Fibroblast of skin of right quadriceps (primary cell): ENCODE results near the gene USP15.
"Not testable (repeated sequence)": the region's sequence is repeated elsewhere in the genome, so short reads cannot be mapped to it uniquely, and the experiment has no call there.

Source experiments
- DNase-seq: peaks from one replicate; pipeline ENCODE4 v3.0.0-alpha.2; 2013

Gene USP15

DNA sequence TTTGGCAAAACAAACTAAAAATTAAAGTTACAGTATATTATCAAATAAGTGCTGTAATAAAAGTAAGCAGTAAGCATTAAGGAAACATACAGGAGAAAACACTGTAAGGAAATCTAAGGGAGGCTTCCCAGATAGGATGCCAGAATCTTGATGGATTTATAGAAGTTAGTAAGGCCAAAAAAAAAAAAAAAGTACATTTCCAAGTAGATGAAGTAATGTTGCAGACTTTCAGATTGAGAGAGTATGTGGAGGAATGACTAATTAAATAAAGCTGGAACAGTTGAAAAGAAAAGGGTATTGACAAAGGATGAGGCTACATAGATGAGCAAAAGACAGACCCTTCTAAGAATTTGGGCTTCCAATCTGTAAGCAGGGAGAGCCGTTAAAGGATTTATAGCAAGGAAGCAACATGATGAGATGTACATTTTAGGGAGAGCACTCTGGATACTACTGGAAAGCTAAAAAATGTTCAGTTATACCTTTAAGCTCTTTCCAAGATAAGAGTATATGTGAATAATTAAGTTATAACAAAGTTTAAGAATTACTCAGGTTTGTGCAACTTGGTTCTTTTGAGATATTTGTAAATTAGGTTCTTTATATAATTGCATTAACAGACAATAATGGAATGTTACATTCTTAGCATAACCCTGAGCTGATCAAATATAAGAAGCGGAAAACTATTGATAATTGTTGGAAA, 119.0 kb downstream of the USP15 start:
- peak; percentile 34 for DNase-seq

GRCh38 chr12:62379723-62380045, 119.5 kb downstream of the USP15 start:
- no peak for DNase-seq

DNA sequence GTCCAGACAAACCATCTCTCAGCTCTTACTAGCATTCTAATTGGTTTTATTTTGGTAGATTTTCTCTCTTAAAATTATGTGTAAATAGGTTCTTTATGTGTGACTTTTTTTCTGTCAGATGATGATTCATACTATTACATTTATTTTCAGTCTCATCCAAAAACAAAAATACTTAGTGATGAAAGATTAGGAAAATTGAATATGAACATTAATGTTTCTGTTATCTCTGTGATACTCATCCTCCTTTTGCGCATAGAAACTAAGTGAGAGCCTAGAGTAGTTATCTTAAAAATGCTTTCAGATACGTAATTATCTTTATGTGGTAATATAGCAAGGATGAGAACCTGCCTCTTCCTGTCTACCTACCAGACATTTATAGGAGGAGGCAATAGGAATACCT, 122.3 kb downstream of the USP15 start:
- DNase-seq, result no peak

DNA sequence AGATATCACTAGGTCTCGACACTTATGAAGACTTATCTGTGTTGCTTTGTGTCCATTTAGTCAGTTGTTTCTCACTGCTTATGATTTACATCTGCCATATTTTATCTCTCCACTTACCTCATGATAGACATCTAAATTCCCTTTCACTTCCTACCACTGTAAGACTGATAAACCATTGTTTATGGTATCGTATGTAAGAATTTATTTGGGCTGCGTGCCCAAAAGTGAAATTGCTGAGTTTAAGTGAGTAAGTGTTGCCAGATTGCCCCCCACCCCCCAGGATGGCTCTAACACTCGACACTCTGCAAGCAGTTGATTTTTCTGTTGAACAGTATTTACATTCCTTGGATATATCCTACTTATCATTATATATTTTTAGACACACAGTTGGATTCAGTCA, 136.5 kb downstream of the USP15 start:
- peak; percentile 39 for DNase-seq

GRCh38 chr12:62400135-62400534, 139.9 kb downstream of the USP15 start:
- DNase-seq, result no peak

- no peak for DNase-seq
Measured at GRCh38 chr12:62401631-62402030, 141.4 kb downstream of the USP15 start.

DNA sequence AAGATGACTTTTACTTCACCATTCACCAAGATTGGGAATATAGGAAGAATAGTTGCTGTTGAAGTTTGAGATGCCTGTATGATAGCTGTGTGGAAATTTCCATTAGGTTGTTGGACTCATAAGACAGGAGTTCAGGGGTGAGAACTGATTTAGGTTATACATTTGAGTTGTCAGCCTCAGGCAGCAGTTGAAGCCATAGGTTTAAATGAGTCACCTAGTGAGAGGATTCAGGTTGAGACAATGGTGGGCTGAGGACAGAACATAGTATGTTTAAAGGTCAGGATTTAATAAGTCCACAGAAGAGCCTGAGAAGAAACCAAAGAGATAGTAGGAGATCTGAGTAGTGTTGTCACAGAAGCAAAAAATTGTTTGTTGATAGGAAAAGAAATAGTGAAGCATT, 142.8 kb downstream of the USP15 start:
- DNase-seq, result no peak

GRCh38 chr12:62407587-62407986, 147.4 kb downstream of the USP15 start:
- no peak for DNase-seq

DNA sequence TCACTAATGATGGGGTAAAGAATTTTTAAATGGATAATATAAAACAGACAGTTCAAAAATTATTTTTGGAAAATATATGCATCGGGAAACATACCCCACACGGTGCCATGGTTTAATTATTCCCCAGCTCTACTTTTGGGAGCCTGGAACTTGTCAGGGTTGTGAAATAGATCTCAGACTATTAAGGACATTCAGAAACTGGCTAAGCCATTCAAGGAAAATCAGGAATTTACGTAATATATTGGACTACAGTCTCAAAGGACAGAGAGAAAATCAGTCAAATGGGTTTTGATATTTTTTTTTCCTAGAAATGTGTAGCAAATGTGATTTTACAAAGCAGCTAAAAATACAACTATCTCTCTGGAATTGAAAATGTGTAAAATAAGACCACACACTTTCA, 148.9 kb downstream of the USP15 start:
- DNase-seq, result no peak

DNA sequence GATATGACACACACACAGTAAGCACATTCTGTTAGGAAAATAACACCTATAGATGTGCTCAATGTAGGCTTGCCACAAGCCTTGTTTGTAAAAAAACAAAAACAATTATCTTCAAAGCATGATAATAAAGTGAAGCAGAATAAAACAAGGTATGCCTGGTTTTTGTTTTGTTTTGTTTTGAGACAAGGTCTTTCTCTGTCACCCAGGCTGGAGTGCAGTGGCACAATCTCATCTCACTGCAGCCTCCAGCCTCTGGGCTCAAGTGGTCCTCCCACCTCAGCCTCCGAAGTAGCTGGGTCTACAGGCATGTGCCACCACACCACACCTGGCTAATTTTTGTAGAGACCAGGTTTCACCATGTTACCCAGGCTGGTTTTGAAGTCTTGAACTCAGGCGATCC, 154.0 kb downstream of the USP15 start:
- no peak for DNase-seq

- DNase-seq, result peak; percentile 3
Measured at GRCh38 chr12:62426089-62426488, 165.9 kb downstream of the USP15 start.

- DNase-seq, result no peak
Measured at GRCh38 chr12:62429457-62429856, 169.3 kb downstream of the USP15 start.

DNA sequence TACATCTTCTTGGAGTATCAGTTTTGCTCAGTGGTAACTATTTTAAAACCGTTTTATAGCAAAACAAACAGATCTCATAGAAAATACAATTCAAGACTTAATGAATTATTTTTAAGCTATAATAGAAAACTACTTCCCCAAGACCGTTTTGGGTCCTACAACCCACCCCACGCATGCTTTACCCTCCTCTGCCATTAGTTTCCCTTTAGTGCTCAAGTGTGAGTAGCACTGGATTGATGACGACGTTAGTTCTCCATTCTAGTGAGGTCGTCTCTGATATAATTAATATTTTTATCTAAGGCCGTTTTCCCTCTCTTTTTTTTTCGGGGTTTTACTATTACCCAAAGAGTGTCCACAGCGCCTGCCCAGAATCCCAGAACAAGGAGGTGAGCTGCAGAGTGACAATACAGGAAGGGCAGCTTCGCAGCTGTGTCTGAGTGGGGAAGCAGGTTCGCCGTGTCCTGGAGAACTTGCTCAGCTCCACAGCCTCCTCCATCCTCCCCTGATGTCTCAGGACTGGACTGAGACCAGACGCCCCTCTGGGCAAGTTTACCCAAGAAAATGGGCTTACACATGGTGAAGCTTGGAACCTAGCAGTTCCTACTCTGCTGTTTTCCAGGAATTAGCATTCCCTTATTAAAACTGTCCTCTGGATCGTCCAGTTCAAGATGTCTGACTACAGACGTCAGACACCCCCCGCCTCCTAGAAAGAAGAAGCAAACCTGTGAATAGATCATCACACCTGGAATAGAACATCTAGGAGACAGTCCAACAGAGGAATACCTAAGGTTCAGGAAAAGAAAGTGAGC, 174.5 kb downstream of the USP15 start:
- DNase-seq, result no peak

- DNase-seq, result peak; percentile 59
Measured at GRCh38 chr12:62435303-62436163, 175.3 kb downstream of the USP15 start.

- DNase-seq, result no peak
Measured at GRCh38 chr12:62436164-62436503, 175.9 kb downstream of the USP15 start.

GRCh38 chr12:62438098-62438692, 178.0 kb downstream of the USP15 start:
- DNase-seq, result peak; percentile 46

- no peak for DNase-seq
Measured at GRCh38 chr12:62446754-62447452, 186.7 kb downstream of the USP15 start.

GRCh38 chr12:62448436-62448835, 188.2 kb downstream of the USP15 start:
- DNase-seq, result no peak

DNA sequence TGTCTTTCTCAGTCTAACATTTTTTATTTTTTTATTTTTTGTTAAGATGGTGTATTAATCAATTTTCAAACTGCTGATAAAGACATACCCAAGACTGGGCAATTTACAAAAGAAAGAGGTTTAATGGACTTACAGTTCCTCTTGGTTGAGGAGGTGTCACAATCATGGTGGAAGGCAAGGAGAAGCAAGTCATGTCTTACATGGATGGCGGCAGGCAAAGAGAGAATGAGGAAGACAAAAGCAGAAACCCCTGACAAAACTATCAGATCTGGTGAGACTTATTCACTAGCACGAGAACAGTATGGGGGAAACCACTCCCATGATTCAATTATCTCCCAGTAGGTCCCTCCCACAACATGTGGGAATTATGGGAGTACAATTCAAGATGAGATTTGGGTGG, 195.2 kb downstream of the USP15 start:
- DNase-seq, result not testable (repeated sequence)

- no peak for DNase-seq
Measured at GRCh38 chr12:62458626-62459025, 198.4 kb downstream of the USP15 start.

GRCh38 chr12:62459976-62460375, 199.8 kb downstream of the USP15 start:
- no peak for DNase-seq

DNA sequence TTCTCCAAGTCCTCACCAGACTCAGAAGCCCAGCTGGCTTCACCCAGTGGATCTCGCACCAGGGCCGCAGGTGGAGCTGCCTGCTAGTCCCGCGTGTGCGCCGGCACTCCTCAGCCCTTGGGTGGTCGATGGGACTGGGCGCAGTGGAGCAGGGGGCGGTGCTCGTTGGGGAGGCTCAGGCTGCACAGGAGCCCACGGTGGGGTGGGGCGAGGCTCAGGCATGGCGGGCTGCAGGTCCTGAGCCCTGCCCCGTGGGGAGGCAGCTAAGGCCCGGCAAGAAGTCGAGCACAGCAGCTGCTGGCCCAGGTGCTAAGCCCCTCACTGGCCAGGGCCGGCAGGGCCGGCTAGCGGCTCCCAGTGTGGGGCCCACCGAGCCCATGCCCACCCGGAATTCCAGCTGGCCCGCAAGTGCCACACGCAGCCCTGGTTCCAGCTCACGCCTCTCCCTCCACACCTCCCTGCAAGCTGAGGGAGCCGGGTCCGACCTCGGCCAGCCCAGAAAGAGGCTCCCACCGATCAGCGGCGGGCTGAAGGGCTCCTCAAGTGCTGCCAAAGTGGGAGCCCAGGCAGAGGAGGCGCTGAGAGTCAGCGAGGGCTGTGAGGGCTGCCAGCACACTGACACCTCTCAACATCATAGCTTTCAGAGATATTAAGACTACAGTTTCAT, 201.1 kb downstream of the USP15 start:
- not testable (repeated sequence) for DNase-seq
